GM18507 (cell line): ENCODE results near the gene ASPN.

Experiments
- DNase-seq: peaks from one replicate; pipeline ENCODE4 v3.0.0; 2011; ENCODE audit warnings: low read depth; ENCODE audit not compliant: insufficient read length; ENCODE audit errors: extremely low spot score
- FAIRE-seq: peaks from 2 replicates; lab custom pipeline; 2011; peaks lifted over from hg19 to GRCh38; lab: Jason Lieb, UNC

The ASPN gene

GRCh38 chr9:92507005-92507404 lies 24.7 kb upstream of the ASPN start:
- no peak for DNase-seq
- FAIRE-seq = no peak

DNA sequence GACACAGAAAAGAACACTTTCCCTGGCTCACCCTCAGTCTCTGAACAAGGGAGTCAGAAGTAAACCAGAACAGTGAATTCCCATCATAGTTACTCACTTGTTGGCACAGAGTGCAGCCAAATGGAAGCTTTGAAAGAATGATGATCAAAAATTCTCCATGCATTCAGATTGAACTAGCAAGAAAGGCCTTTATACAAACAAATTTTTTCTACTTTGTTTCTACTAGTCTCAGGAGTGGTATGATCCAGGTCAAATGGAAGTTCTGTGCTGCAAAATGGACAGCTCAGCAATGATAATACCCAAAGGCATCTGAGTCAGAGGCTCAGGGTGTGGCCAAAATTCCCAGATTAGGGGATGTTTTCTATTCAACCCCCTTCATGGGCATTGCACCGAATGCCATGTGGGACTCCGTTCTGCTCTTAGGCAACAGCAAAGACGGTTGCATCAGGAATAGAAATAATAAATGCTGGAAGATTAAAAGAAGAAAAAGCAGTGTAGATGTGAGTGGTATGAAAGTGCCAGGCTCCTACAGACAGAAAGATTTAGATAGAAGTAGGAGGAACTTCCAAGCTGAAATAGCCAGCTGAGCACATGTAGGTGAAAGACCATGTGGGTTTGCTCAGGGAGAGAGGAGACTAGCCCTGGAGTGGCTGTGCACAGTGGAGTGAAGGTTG lies 24.0 kb upstream of the ASPN start:
- FAIRE-seq = no peak

GRCh38 chr9:92504881-92505280 lies 22.6 kb upstream of the ASPN start:
- no peak for DNase-seq
- no peak for FAIRE-seq

More for the DNA sequence above, 24.0 kb upstream of the ASPN start:
- DNase-seq = no peak

GRCh38 chr9:92503156-92503555 lies 20.9 kb upstream of the ASPN start:
- no peak for FAIRE-seq
- DNase-seq = no peak

DNA sequence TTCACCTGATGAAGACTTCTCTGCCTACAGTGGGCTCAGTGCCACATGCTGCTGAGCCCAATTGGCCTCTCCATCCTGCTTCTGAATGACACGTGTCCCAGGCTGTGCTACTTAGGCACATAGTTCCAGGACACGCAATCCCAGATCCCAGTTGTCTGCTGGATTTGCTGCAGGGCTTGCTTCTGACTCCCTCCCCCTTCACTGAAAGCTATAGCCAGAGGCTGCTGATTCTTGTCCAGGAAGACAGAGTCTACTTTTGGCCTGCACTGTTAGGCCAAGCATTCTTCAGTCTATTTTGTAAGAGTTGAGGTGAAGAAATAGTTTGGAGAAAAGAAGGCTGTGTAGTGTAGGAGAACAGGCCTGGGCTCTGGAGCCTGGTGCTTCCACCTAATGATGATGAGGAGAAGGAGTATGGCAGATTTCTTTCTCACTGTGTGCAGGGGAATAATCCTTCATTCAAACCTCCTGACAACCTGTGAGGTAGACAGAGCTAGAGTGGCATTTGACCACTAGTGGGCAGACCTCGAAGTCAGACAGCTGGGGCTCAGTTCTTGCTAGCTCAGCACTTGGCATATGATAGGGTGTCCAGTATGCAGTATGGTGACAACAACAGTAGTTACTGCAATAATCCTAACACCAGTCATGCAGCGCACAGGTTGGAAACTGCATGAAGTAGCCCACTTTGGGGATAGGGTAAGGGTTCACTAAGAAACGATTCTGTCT lies 19.5 kb upstream of the ASPN start:
- FAIRE-seq = peak; percentile 59
- no peak for DNase-seq

DNA sequence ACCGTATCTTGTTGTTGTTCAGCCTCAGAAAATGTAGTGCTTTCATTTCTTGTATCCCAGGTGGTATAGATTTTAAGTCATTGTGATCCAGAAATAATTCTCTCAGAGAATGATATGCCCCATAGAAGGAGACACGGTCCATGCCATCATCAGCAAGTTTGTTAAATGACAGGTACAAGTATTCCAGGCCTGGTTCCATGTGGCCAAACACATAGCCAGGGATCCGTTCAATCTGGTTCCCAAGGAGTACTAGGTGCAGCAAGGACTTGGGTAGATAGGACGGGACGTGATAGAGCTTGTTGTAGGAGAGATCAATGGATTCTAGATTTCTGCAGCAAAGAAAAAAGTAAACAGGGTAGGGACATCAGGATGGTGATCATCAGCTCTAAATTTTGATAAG lies 18.4 kb upstream of the ASPN start:
- DNase-seq (no peak), FAIRE-seq (no peak)

DNA sequence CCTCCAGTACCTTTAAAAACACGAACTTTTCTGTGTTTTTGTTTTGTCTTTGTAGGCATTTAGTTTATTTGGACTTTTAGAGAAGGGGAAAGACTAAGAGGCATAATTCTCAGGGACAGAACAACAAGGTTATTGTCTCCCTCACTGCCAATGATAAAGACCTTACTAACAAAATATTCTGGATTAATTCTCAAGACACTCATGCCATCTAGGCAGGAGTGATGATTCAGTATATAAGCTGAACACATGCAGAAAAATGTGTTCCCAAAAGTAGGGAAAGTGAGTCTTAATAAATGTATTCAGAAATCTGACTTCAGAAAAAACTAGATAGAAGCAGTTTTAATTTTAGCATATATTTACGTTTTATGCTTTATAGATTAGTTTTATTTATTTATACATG lies 17.4 kb upstream of the ASPN start:
- FAIRE-seq (no peak), DNase-seq (no peak)

DNA sequence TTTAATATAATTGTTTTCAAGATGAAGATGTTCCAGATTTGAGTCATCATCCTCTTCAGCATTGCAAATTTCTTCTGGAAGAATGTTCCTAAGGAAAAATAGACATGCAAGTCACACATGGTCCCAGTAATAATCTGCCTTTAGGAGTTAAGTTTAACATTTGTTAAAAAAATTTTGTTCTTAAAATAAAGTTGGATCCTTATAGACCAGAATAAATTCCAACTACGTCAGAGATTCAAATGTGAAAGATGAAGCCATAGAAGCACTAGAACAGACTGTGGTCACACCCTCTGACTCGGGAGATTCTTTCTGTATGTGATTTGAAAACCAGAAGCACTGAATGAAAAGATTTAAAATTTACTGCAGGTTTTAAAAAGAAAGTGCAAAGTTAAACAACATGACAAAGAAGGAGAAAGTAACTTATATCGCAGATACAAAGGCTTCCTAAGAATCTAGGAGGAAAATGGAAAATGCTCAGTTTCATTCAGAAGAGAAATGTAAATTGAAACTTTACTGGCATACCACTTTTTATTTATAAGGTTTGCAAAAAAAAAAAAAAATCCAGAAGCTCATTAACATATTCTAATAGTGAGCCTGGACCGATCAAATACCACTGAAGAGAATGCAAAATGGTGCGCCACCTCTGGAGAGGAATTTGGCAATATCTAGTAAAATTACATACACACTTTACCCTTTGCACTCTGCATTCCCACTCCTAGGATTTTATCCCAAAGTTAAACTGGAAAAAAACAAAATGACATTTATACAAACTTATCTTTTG lies 14.3 kb upstream of the ASPN start:
- FAIRE-seq = no peak
- no peak for DNase-seq

GRCh38 chr9:92494856-92495255 lies 12.6 kb upstream of the ASPN start:
- FAIRE-seq (no peak), DNase-seq (no peak)

GRCh38 chr9:92493749-92494387 lies 11.6 kb upstream of the ASPN start:
- FAIRE-seq = no peak
- no peak for DNase-seq

- FAIRE-seq (no peak), DNase-seq (no peak)
These were observed 10.6 kb upstream of the ASPN start for GRCh38 chr9:92492781-92493401.

- DNase-seq = no peak
- FAIRE-seq = no peak
These were observed 6.6 kb upstream of the ASPN start for GRCh38 chr9:92488681-92489550.

DNA sequence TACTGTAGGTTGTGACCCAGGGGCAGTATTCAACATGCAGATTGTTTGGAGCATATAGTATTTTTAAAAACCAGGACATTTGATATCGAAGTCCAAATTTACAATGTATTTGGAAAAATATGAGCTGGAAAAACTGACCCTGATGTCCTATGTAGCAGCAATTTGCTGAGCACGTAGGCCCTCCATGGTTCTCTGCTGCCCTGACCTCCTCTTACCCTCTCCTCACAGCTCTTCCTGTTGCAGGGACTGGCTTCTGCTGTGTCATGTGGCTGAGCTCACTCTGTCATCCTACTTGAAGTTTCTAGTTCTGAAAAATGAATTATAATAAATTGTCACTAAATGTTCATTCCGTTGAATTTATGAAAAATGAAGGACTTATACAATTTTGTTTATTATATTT lies 4.1 kb upstream of the ASPN start:
- DNase-seq (no peak), FAIRE-seq (no peak)

DNA sequence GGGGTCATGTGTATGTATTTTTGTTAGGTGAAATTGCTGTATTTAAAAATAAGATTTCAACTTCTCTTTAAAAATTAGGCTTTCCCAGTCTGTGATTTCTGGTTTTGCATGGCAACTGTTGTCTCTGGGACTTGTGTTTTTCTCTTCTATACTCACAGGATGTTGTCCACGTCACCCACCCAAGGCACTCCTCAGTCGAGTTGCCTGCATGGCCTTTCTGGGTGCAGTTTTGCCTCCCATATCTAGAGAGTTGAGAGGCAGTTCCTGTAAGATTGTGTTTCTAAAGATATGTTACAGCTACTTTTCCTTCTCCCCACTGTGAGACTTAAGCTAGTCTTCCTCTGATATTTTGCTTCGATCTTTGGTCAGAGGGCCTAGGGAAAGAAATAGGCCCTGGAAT lies 2.3 kb upstream of the ASPN start:
- DNase-seq (no peak), FAIRE-seq (no peak)

DNA sequence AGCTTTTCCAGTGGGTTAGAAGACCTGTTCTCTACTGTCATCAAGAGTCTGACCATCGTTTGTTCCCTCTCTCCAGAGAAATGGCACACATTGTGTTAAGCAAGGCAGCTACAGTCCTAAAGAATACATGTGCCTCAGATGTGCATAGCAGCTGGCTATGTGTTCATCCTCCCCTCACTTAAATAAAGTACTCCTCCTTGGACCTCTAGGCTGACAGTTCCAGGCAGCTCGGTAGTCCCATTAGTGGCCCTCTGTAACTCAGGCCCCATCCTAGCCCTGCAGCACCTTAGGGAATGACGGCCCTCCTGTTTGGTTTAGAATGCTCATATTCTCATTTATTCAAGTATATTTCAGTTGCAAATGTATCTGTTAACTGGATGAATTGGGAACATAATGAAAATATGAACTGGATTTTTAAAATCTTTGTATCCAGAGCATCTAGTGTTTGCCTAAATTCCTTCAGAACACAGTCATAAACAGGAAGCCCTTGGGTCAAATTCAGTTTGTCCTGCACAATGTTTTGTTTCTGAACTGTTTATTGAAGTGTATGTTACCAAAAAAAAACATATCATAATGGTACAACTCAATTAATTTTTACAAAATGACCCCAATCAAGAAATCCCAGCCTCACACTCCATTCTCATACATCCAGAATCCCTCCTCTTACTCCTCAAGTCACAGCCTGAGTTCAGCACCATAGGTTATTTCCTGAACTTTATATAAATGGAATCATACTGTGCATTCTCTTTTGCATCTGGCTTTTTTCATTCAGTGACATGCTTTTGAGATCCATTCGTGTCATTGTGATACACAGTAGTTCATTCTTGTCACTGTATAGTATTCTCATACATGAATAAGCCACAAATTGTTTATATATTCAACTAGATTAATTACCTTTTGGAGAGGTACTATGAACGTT lies 1.6 kb upstream of the ASPN start:
- FAIRE-seq (no peak), DNase-seq (no peak)

GRCh38 chr9:92482805-92483204 lies 499 bp upstream of the ASPN start:
- DNase-seq = no peak

DNA sequence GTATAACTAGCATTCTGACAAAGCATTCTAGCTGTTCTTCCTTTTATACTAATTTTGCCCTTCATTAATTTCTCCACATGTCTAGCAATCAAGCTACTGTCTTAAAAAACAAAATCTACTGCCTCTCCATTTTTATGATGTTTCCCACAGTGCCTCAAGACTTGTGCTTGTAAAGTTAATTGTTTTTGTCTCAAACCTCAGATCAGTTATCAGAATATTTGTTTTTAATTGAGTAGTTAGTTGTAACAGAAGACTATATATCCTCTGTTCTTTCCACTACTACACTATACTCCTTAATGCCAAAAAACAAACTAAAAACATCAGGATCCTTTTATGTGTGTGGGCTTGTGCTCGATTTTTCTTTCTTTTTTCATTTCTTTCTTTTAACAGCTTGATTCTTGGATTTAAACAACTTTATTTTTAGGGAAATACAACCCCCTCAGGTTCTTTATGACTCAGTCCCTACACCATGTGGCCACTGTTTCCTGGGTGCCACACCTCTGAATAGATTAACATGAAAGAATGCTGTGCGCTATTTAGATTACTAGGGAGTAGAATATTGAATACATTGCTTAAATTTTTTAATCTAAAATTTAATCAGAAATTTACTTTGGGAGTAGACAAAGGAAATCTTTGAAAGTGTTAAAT lies 1.2 kb downstream of the ASPN start:
- peak; percentile 12 for FAIRE-seq

More at GRCh38 chr9:92482805-92483204, 499 bp upstream of the ASPN start:
- no peak for FAIRE-seq

More for the DNA sequence above, 1.2 kb downstream of the ASPN start:
- no peak for DNase-seq
